BE2C (cell line): ENCODE results near the gene RAPGEF2.

ENCODE experiments used
- DNase-seq: peaks from one replicate; pipeline ENCODE4 v3.0.0-alpha.2; 2020
- H3K27me3 ChIP-seq: fragments of 250-450 bp; sonication (Bioruptor Pico); 2 replicates; pipeline ENCODE4 v1.5.1; 2020; ENCODE audit warnings: mild to moderate bottlenecking
- H3K36me3 ChIP-seq: fragments of 250-450 bp; sonication (Bioruptor Pico); 2 replicates; pipeline ENCODE4 v1.5.1; 2020; ENCODE audit warnings: mild to moderate bottlenecking
- H3K4me1 ChIP-seq: fragments of 250-450 bp; sonication (Bioruptor Pico); 2 replicates; pipeline ENCODE4 v1.5.1; 2020
- H3K4me3 ChIP-seq: 2 replicates; pipeline ENCODE4 v1.5.1; 2011; ENCODE audit warnings: low read depth, low read length
- H3K9me3 ChIP-seq: fragments of 250-450 bp; sonication (Bioruptor Pico); 2 replicates; pipeline ENCODE4 v1.5.1; 2020
- TF ChIP-seq, protein P1 (sequence below): IDR thresholded peaks from 2 replicates; pipeline ENCODE4 v1.5.1; 2012; ENCODE audit warnings: mild to moderate bottlenecking, low read depth, low read length

Gene RAPGEF2

DNA sequence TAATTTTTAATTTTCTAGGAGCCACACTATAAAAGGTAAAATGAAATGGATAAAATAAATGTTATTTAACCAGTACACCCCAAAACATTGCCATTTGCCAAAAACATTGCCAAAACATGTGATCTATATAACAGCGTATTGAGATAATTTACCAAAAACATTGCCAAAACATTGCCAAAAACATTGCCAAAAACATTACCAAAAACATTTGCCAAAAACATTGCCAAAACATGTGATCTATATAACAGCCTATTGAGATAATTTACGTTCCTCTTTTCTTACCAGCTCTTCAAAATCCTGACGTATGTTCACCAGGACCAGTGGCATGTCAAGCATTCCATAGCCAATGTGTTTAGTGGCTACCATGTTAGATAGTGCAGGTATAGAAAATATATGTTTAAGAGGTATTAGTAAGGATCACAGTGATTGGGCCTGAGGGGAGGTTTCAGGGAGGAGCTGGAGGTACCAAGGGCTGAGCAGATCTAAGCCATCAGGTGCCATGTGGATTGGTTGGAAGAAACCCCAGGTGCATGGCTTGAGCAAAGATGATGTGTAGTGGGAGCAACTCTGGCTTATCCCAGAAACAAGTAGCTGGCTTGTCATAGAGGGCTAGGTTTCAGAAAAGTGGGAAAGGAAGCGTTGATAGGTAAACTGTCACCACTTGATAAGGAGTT, 42.6 kb downstream of the RAPGEF2 start:
- Histone ChIP-seq H3K4me1 (no peaks in the 10 kb centered on the region), H3K4me3 (no peak overlapping the region)
- TF ChIP-seq, protein P1, sequence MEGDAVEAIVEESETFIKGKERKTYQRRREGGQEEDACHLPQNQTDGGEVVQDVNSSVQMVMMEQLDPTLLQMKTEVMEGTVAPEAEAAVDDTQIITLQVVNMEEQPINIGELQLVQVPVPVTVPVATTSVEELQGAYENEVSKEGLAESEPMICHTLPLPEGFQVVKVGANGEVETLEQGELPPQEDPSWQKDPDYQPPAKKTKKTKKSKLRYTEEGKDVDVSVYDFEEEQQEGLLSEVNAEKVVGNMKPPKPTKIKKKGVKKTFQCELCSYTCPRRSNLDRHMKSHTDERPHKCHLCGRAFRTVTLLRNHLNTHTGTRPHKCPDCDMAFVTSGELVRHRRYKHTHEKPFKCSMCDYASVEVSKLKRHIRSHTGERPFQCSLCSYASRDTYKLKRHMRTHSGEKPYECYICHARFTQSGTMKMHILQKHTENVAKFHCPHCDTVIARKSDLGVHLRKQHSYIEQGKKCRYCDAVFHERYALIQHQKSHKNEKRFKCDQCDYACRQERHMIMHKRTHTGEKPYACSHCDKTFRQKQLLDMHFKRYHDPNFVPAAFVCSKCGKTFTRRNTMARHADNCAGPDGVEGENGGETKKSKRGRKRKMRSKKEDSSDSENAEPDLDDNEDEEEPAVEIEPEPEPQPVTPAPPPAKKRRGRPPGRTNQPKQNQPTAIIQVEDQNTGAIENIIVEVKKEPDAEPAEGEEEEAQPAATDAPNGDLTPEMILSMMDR: no peak

DNA sequence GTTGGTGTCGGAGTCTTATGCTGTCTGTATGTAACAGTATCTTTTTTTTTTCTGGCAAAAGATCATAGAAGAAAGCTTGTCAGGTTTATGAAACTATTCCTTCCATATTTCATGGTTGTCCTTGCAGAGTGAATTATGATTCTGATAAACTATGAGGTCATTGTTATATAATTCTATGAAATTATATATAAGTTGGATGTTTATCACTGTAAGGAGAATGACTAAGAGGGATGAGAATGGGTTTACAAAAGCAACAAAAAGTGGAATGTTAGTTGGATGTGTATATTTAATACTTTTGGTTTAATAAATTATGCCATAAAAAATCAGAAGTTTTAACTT, 43.1 kb downstream of the RAPGEF2 start:
- no peaks in the 10 kb centered on the region for H3K9me3 ChIP-seq

More for the DNA sequence above, 42.6 kb downstream of the RAPGEF2 start:
- H3K36me3 ChIP-seq: no peaks in the 10 kb centered on the region
- H3K9me3 ChIP-seq: no peaks in the 10 kb centered on the region
- DNase-seq: no peak
- no peaks in the 10 kb centered on the region for H3K27me3 ChIP-seq

DNA sequence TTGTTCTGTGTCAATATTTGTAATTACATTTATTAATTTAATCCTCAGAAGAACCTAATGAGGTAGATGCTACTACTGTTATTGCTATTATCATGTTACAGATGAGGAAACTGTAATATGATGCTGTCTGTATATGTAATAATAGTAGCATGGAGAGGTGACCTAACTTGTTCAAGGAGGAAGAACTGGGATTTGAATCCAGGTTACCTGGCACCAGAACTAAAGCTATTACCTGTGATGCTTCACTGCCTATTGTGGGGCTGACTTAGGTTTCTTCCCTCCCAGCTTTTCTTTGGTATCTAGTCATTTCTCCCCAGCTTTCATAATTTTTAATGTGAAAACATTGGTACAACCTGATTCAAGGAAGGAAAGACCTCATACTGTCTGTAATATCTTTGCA, 43.6 kb downstream of the RAPGEF2 start:
- Histone ChIP-seq H3K4me1 (no peaks in the 10 kb centered on the region), H3K9me3 (no peaks in the 10 kb centered on the region), H3K4me3 (no peak overlapping the region), H3K27me3 (no peaks in the 10 kb centered on the region), H3K36me3 (no peaks in the 10 kb centered on the region)
- TF ChIP-seq, protein P1: no peak
- DNase-seq: no peak

More for the DNA sequence above, 43.1 kb downstream of the RAPGEF2 start:
- no peaks in the 10 kb centered on the region for H3K4me1 ChIP-seq
- H3K4me3 ChIP-seq: no peak overlapping the region
- DNase-seq: no peak
- no peaks in the 10 kb centered on the region for H3K36me3 ChIP-seq
- H3K27me3 ChIP-seq: no peaks in the 10 kb centered on the region
- TF ChIP-seq, protein P1: no peak

DNA sequence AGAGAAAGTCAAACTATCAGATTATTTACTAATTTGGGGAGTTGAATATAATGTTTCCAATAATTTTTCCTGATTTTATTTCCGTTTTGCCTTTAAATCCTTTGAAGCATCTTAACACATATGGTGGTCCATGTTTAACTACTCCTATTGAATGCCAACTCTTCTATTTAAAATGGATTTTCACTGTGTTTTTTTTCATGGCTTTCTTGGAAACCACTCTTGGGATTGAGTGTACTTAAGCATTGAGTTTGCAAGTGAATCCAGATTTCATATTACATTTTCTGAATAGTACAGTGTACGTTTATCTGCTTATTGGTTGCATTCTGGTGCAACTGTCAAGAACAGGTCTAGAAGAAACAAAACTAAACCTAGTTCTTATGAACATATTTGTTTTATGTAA, 45.6 kb downstream of the RAPGEF2 start:
- Histone ChIP-seq H3K9me3 (no peaks in the 10 kb centered on the region), H3K4me3 (no peak overlapping the region), H3K4me1 (no peaks in the 10 kb centered on the region), H3K27me3 (no peaks in the 10 kb centered on the region), H3K36me3 (no peaks in the 10 kb centered on the region)
- TF ChIP-seq, protein P1: no peak
- no peak for DNase-seq

- no peaks in the 10 kb centered on the region for H3K27me3 ChIP-seq
- H3K36me3 ChIP-seq: no peaks in the 10 kb centered on the region
- no peak overlapping the region for H3K4me3 ChIP-seq
- H3K4me1 ChIP-seq: no peaks in the 10 kb centered on the region
- DNase-seq: no peak
- no peaks in the 10 kb centered on the region for H3K9me3 ChIP-seq
- TF ChIP-seq, protein P1: no peak
Measured at GRCh38 chr4:159149666-159150065, 46.8 kb downstream of the RAPGEF2 start.

GRCh38 chr4:159150396-159150795, 47.5 kb downstream of the RAPGEF2 start:
- no peak overlapping the region for H3K4me3 ChIP-seq
- no peaks in the 10 kb centered on the region for H3K9me3 ChIP-seq
- no peaks in the 10 kb centered on the region for H3K4me1 ChIP-seq
- H3K27me3 ChIP-seq: no peaks in the 10 kb centered on the region
- TF ChIP-seq, protein P1: no peak
- H3K36me3 ChIP-seq: no peaks in the 10 kb centered on the region
- no peak for DNase-seq
